Measurements from ENCODE around the gene HNRNPA1.

Gene HNRNPA1

GRCh38 chr12:54246011-54246641 is 34.4 kb upstream of the HNRNPA1 start:
- TF ChIP-seq CTCF (IDR thresholded peaks at IDR 0.05; ENCODE audit: low read depth, low read length, missing control alignments): no peak

GRCh38 chr12:54249489-54249888 is 31.0 kb upstream of the HNRNPA1 start:
- TF ChIP-seq CTCF (IDR thresholded peaks at IDR 0.05; ENCODE audit: low read depth, low read length, missing control alignments): no peak
- in situ Hi-C loops (cut with HindIII; ENCODE audit: low sequenced_read_pairs): no loop called here
- DNase-seq (ENCODE audit: low read depth): no peak
- no peak overlapping the region for H3K4me3 ChIP-seq (ENCODE audit: low read depth, low read length)

More at GRCh38 chr12:54246011-54246641, 34.4 kb upstream of the HNRNPA1 start:
- no peak overlapping the region for H3K4me3 ChIP-seq (ENCODE audit: low read depth, low read length)
- DNase-seq (ENCODE audit: low read depth): no peak
- in situ Hi-C loops (cut with HindIII; ENCODE audit: low sequenced_read_pairs): no loop called here

- peak; percentile 33 for DNase-seq (ENCODE audit: low read depth)
- H3K4me3 ChIP-seq (ENCODE audit: low read depth, low read length): no peak overlapping the region
- TF ChIP-seq CTCF (IDR thresholded peaks at IDR 0.05; ENCODE audit: low read depth, low read length, missing control alignments): peak; percentile 61
- in situ Hi-C loops (cut with HindIII; ENCODE audit: low sequenced_read_pairs): no loop called here
Observed at GRCh38 chr12:54251667-54252284, 28.8 kb upstream of the HNRNPA1 start.

GRCh38 chr12:54253240-54253639 is 27.3 kb upstream of the HNRNPA1 start:
- no peak for DNase-seq (ENCODE audit: low read depth)
- no peak for TF ChIP-seq CTCF (IDR thresholded peaks at IDR 0.05; ENCODE audit: low read depth, low read length, missing control alignments)
- in situ Hi-C loops (cut with HindIII; ENCODE audit: low sequenced_read_pairs): no loop called here
- no peak overlapping the region for H3K4me3 ChIP-seq (ENCODE audit: low read depth, low read length)

GRCh38 chr12:54257332-54257731 is 23.2 kb upstream of the HNRNPA1 start:
- DNase-seq (ENCODE audit: low read depth): no peak
- in situ Hi-C loops (cut with HindIII; ENCODE audit: low sequenced_read_pairs): no loop called here
- no peak for TF ChIP-seq CTCF (IDR thresholded peaks at IDR 0.05; ENCODE audit: low read depth, low read length, missing control alignments)
- no peak overlapping the region for H3K4me3 ChIP-seq (ENCODE audit: low read depth, low read length)

- no peak for TF ChIP-seq CTCF (IDR thresholded peaks at IDR 0.05; ENCODE audit: low read depth, low read length, missing control alignments)
- in situ Hi-C loops (cut with HindIII; ENCODE audit: low sequenced_read_pairs): no loop called here
- no peak overlapping the region for H3K4me3 ChIP-seq (ENCODE audit: low read depth, low read length)
- DNase-seq (ENCODE audit: low read depth): peak; percentile 27
Observed at GRCh38 chr12:54258201-54258681, 22.3 kb upstream of the HNRNPA1 start.

Measured in astrocyte of the cerebellum (primary cell).